HG02970 (cell line): ENCODE data around the gene SBDS.

Source experiments
- ATAC-seq: cut with Tn5 transposase; IDR thresholded peaks from one replicate; pipeline ENCODE4 v1.9.1; 2021; ENCODE audit warnings: mild to moderate bottlenecking, moderate library complexity, moderate number of reproducible peaks; ENCODE audit not compliant: unreplicated experiment, low FRiP score

The SBDS gene

DNA sequence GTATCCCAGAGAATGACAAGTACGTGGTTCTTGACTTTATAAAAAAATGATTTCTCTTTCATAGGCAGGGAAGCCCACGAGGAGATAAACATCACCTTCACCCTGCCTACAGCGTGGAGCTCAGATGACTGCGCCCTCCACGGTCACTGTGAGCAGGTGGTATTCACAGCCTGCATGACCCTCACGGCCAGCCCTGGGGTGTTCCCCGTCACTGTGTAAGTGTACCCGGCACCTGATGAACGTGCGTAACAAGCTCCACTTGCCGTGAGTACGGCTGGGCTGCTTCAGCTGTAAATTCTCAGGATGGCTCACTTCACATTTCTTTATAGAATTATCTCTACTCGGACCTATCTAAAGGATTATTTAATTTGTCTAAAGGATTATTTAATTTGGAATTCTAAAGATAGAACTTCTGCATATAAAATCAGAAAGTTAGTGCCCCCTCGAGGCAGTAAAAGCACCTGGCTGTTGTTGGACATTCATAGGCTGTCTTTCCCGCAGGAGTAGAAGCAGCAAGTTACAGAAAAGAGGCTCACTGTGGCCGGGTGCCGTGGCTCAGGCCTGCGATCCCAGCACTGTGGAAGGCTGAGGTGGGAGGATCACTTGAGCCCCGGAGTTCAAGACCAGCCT is 46.8 kb downstream of the SBDS start:
- no peak for ATAC-seq

DNA sequence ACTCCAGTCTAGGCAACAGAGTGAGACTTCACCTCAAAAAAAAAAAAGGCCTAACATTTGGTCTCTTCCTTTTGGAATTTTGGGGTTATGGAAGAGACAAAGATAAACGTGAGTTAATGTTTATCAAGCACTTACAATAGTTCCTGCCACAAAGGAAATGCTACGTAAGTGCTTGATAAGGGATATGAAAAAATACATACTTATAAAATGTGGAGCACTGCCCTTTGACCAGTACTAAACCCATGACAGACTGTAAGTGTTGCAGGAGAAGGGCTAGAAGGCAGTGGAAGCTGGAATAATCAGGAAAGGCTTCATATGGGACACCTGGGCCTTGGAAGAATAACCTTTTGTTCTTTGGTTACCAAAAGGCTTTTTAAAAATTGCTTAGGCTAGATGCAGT is 48.8 kb downstream of the SBDS start:
- no peak for ATAC-seq

DNA sequence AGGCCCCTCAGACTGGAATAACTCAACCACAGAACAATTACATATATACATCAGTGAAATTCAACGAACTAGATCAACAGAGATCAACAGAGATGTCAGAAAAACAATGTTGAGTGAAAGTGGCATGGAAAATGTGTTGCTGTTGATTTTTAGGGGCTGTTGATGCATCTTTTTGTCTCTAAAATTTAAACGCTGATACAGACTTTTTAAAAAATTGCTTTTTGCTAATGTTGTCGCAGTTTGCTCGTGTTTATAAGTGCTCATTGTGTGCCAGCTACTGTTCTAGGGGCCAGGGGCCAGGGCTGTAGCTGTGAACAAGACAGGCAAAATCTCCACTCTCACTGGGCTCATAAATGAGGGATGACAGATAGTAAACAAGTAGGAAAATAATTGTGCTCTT is 56.1 kb downstream of the SBDS start:
- ATAC-seq: no peak

DNA sequence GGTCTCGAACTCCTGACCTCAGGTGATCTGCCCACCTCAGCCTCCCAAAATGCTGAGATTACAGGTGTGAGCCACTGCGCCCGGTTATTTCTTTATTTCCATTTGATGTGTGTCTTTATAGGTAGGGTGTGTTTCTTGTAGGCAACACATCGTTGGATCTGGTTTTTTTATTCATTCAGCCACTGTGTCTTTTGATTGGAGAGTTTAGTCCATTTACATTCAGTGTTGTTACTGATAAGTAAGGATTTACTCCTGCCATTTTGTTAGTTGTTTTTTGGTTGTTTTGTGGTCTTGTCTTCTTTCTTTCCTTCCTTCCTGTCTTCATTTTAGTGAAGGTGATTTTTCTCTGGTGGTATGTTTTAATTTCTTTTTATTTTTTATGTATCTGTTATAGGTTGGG is 57.4 kb downstream of the SBDS start:
- ATAC-seq: no peak
